ENCODE measurements around the gene KRT12. TPM values are rescaled to one million over a fixed set of nuclear protein-coding genes. Genes with fewer than 3 reads are reported as not detected.

KRT12 gene
- total RNA-seq = 0.13 TPM in 1 of 2 replicates, not detected in the other

DNA sequence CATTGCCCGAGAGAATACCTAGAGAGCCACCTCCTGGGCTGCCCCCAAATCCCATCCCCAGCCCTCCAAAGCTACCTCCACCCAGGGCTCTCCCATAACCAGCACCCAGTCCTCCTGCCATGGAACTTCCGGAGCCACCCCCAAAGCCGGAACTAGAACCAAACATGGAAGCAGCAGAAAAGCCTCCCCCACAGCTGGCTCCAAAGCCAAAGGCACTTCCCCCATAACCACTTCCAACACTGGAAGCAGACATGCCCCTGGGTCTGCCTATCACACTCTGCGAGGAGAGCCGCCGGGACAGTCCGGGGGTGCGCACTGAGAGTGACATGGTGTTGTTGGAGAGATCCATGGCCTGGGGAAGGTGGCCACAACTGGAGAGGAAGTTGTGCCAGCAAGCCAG lies at the start of gene KRT12:
Gene KRT12, minus strand, starts transcription at position 386 of the 400 bp plus-strand sequence. Its CDS starts 37 bp downstream, at position 349.

GRCh38 chr17:40884708-40885512 lies 17.9 kb upstream of the KRT12 start, which contains the start of gene KRT20:
Gene KRT20 (minus strand): TSS chr17:40885242. CDS start chr17:40885185, 57 bp downstream.

DNA sequence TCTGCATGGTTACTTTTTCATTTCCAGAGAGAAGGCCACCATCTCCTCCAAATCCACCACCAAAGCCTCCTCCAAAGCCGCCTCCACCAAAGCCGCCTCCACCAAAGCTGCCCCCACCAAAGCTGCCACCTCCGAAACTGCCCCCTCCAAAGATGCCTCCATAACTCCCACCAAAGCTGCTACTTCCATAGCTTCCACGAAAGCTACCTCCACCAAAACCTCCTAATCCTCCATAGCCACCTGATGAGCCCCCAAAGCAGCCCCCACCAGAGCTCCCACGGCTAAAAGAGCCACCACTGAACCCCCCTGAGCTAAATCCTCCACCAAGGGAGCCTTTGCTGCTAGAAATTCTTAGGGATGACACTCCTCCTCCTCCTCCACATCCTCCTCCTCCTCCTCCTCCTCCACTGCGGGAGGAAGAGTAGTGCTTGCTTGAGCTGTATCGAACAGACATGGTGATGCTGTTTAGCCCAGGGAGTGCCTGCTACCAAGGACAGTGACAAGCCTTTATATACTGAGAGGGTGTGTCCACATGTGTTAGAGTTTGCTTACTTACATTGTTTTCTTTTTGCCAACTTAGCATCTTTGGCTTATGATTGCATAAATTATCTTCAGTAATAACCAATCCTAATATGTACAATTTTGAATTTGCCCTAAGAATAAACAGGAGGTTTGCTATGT lies 44.8 kb downstream of the KRT12 start, which contains the start of gene KRT10:
Gene KRT10, minus strand, starts transcription at position 483 of the 681 bp plus-strand sequence. Its CDS starts 29 bp downstream, at position 454.

Other genes starting within 250 kb of the KRT12 start
- gene SMARCE1, start 219.4 kb downstream of the KRT12 start, total RNA-seq = 63.4 and 96.1 TPM in 2 replicates
- gene KRT222, start 202.0 kb downstream of the KRT12 start, total RNA-seq = 0.16 and 1.3 TPM in 2 replicates
- gene KRT24, start 163.5 kb downstream of the KRT12 start, total RNA-seq = not detected in 2 replicates
- not detected in 2 replicates for gene KRT25, start 111.9 kb downstream of the KRT12 start, total RNA-seq
- not detected in 2 replicates for gene KRT26, start 95.0 kb downstream of the KRT12 start, total RNA-seq
- gene KRT27, start 84.7 kb downstream of the KRT12 start, total RNA-seq = 0.51 TPM in 1 of 2 replicates, not detected in the other
- gene KRT28, start 67.3 kb downstream of the KRT12 start, total RNA-seq = 0.51 TPM in 1 of 2 replicates, not detected in the other
- 10.3 and 49.9 TPM in 2 replicates for gene KRT10, start 44.6 kb downstream of the KRT12 start, total RNA-seq
- gene KRT20, start 18.0 kb upstream of the KRT12 start, total RNA-seq = under 0.01 TPM in 1 of 2 replicates, not detected in the other
- gene KRT23, start 70.4 kb upstream of the KRT12 start, total RNA-seq = 0.76 TPM in 1 of 2 replicates, not detected in the other
- gene KRT39, start 99.7 kb upstream of the KRT12 start, total RNA-seq = not detected in 2 replicates
- gene KRT40, start 117.1 kb upstream of the KRT12 start, total RNA-seq = not detected in 2 replicates
- not detected in 2 replicates for gene KRTAP3-3, start 126.9 kb upstream of the KRT12 start, total RNA-seq
- not detected in 2 replicates for gene KRTAP3-2, start 132.7 kb upstream of the KRT12 start, total RNA-seq
- gene KRTAP3-1, start 141.9 kb upstream of the KRT12 start, total RNA-seq = not detected in 2 replicates
- gene KRTAP1-5, start 160.0 kb upstream of the KRT12 start, total RNA-seq = not detected in 2 replicates
- gene KRTAP1-4, start 163.0 kb upstream of the KRT12 start, total RNA-seq = not detected in 2 replicates
- gene KRTAP1-3, start 167.7 kb upstream of the KRT12 start, total RNA-seq = not detected in 2 replicates
- gene KRTAP1-1, start 174.2 kb upstream of the KRT12 start, total RNA-seq = not detected in 2 replicates
- not detected in 2 replicates for gene KRTAP2-1, start 180.1 kb upstream of the KRT12 start, total RNA-seq
- not detected in 2 replicates for gene KRTAP2-2, start 188.0 kb upstream of the KRT12 start, total RNA-seq
- gene KRTAP2-3, start 192.9 kb upstream of the KRT12 start, total RNA-seq = 0.13 and 2.6 TPM in 2 replicates
- gene KRTAP2-4, start 198.7 kb upstream of the KRT12 start, total RNA-seq = not detected in 2 replicates
- not detected in 2 replicates for gene KRTAP4-7, start 216.9 kb upstream of the KRT12 start, total RNA-seq
- not detected in 2 replicates for gene KRTAP4-8, start 230.9 kb upstream of the KRT12 start, total RNA-seq
- not detected in 2 replicates for gene KRTAP4-16, start 235.0 kb upstream of the KRT12 start, total RNA-seq
- gene KRTAP4-9, start 238.2 kb upstream of the KRT12 start, total RNA-seq = not detected in 2 replicates

All from mesangial cell (primary cell).